ENCODE results near the gene SLC25A12. TPM values are rescaled to one million over a fixed set of nuclear protein-coding genes. Genes with fewer than 3 reads are reported as not detected.

Gene SLC25A12
- total and polyA plus RNA-seq, 10 of the 15 experiments (the other 5 are each of a cell fraction or from before 2014, with no cell fraction given), result 20.9 to 50.0 (median 33.0) TPM

DNA sequence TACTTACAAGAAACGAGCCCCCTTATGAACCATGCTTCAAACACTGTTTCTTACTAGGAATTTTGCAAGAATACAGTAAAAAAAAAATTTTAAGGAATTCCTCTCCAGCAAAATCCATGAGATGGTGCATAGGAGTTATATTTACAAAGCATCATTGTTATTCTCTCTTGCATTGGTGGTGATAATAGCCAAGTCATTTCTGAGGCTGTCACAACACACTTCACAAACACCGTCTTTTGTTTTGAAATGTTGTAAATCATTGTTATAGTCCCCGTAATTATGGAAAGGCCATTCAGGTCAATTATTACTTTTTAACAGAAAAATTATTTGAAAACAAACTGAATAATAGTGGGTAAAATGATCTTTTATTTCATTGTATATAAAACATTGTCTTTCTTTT, 146.7 kb downstream of the SLC25A12 start (continued):
- TF ChIP-seq CBX5 (IDR thresholded peaks at IDR 0.05; ENCODE audit: low read depth) (no peak), JUNB (IDR thresholded peaks at IDR 0.05) (no peak), IKZF1 (conservative IDR thresholded peaks at IDR 0.05) (no peak), CREB1 (IDR thresholded peaks at IDR 0.05; ENCODE audit: low read depth) (no peak), ZNF207 (IDR thresholded peaks at IDR 0.05; ENCODE audit: borderline replicate concordance) (no peak), FOXK2 (IDR thresholded peaks at IDR 0.05) (no peak)

DNA sequence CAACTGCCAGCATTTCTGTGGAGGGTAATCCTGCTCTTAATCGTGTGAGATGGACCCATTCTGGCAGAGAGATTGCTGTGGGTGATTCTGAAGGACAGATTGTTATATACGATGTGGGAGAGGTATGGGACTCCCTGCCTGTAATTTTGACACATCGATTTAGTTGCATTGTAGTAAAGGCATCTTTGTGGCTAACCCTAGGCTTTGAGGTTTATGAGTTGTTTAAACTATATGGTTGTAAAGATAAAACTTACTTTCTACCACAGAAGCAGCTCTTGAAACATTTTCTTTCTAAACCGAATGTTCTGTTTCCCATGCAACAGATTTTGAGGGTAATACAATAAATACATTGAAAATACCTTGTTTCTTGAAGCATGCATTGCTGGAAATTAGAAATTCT, 148.2 kb downstream of the SLC25A12 start:
- Histone ChIP-seq H4K20me1 (ENCODE audit: control insufficient read depth, insufficient read depth) (no peaks in the 10 kb centered on the region), H3K9me3 (replicated peaks; ENCODE audit: control insufficient read depth, insufficient read depth, low read length) (no peaks in the 10 kb centered on the region), H3K9ac (ENCODE audit: control insufficient read depth, insufficient read depth, low read length) (no peak overlapping the region), H3K36me3 (ENCODE audit: control insufficient read depth in 2 of 2, insufficient read depth in 2 of 2, low read length in 1 of 2) (peaks cover 0 to 2% of the 10 kb centered on the region in 2 experiments; a peak in 2 of 4 replicates), H3K27ac (ENCODE audit: control insufficient read depth, insufficient read depth) (no peak overlapping the region), H3K4me1 (ENCODE audit: control insufficient read depth, insufficient read depth, low read length) (peaks cover 8% of the 10 kb centered on the region; the same call in 1 of the 2 replicates), H3K4me3 (no peak overlapping the region), H3K79me2 (ENCODE audit: control insufficient read depth, insufficient read depth, low read length) (no peaks in the 10 kb centered on the region), H2AFZ (ENCODE audit: control insufficient read depth, low read depth, low read length) (no peak overlapping the region), H3K4me2 (ENCODE audit: control insufficient read depth, insufficient read depth) (no peak overlapping the region), H3K27me3 (replicated peaks in 1 of 2; ENCODE audit: control insufficient read depth in 2 of 2, insufficient read depth in 2 of 2, low read length in 1 of 2) (no peaks in the 10 kb centered on the region)
- TF ChIP-seq EED (IDR thresholded peaks at IDR 0.05; ENCODE audit: low read depth), result no peak
- TF ChIP-seq ESRRA (IDR thresholded peaks at IDR 0.05; ENCODE audit: low read length), result no peak
- TF ChIP-seq MYB (IDR thresholded peaks at IDR 0.05; ENCODE audit: borderline replicate concordance, low read depth, low read length), result no peak
- no peak for TF ChIP-seq STAT1 (conservative IDR thresholded peaks at IDR 0.05)
- TF ChIP-seq PAX5 (IDR thresholded peaks at IDR 0.05; ENCODE audit: borderline replicate concordance, low read depth, low read length), result no peak
- TF ChIP-seq SMARCA5 (IDR thresholded peaks at IDR 0.05), result no peak
- no peak for TF ChIP-seq HDGF (IDR thresholded peaks at IDR 0.05)
- TF ChIP-seq IRF3 (IDR thresholded peaks at IDR 0.05), result no peak
- in situ Hi-C loops (cut with MboI) (no loop called here), intact Hi-C loops (cut with micrococcal nuclease; ENCODE audit: unreplicated experiment) (no loop called here)
- ATAC-seq, result no peak
- POLR2A ChIA-PET, result interaction anchor here (0.6 kb wide), 1 partner anchor 78 kb away, joined by 3 read pairs; no protein-coding TSS in a partner anchor
- CTCF ChIA-PET, result interaction anchor here (1.1 kb wide), 1 partner anchor 17 kb away, joined by 3 read pairs; no protein-coding TSS in a partner anchor
- SMC1A ChIA-PET (ENCODE audit: uncharacterized antibody, unreplicated experiment), result interaction anchor here (1.6 kb wide), 1 partner anchor 13 kb away, joined by 4 read pairs; no protein-coding TSS in a partner anchor
- 95% methylated on average over 4 of the region's 4 CpGs for WGBS (ENCODE audit: insufficient coverage, insufficient replicate concordance, low lambda C conversion rate, missing lambda C conversion rate)
- no peak for DNase-seq (ENCODE audit: low read depth, low spot score)
- no TSS peak for BruUV-seq (replicated peaks)
- FAIRE-seq, result no peak
- RAD21 ChIA-PET (ENCODE audit: unreplicated experiment), result no interaction called here
